GM19025 (cell line): ENCODE measurements around the gene RFESD.

ENCODE experiments used
- ATAC-seq: cut with Tn5 transposase; IDR thresholded peaks from one replicate; pipeline ENCODE4 v1.9.1; 2021; ENCODE audit warnings: mild to moderate bottlenecking, low read depth, moderate library complexity; ENCODE audit not compliant: unreplicated experiment

Gene RFESD

DNA sequence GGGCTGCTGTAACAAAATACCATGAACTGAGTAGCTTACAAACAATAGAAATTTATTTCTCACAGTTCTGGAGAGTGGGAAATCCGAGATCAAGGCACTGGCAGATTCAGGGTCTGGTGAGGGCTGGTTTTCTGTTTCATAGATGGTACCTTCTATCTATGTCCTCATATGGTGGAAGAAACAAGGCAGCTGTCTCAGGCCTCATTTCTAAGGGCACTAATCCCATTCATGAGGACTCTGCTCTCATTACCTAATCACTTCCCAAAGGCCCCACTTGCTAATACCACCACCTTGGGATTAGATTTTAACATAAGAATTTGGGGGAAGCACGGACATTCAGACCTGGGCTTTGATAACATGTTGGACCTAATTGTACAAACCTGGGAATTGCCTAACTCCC, 13.5 kb downstream of the RFESD start:
- no peak for ATAC-seq

DNA sequence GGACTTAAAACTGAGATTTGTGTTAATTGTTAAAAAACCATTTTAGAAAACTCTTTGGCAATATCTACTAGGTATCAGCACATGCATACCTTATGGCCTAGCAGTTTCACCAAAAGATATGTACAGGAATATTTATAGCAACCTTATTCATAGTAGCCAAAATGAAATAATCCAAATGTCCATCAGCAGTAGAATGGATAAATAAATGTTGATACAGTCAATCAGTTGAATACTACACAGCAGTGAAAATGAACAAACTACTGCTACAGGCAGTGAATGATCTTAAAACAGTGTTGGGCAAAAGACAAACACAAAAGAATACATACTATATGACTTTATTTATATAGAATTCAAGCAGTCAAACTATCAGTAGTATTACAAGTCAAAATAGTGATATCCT, 16.4 kb downstream of the RFESD start:
- ATAC-seq: no peak

DNA sequence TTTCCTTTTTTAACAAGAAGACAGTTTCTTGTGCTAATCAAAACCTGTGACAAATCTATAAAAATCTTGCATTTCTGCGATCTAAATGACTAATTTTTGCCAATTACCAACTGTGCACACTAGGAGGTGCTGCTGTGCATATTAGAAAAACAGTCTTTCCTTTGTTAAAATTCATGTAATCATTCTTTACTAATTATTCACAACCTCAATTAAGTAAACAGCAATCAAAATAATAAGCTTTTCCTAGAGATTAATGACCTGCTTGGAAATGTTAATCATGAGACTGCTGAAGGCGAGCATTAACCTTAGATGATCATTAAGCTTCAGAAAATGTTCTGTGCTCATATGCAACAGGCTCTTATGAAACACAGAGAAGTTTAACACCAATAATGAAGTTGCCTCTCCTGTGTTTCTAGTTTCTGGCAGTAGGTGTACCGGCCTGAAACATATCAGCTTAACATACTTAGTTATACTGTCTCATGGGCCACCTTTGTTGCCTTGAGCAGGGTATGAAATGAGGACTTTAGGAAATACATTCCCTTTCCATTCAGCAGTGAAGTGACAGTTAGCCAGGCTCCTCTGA, 17.7 kb downstream of the RFESD start:
- ATAC-seq: no peak

DNA sequence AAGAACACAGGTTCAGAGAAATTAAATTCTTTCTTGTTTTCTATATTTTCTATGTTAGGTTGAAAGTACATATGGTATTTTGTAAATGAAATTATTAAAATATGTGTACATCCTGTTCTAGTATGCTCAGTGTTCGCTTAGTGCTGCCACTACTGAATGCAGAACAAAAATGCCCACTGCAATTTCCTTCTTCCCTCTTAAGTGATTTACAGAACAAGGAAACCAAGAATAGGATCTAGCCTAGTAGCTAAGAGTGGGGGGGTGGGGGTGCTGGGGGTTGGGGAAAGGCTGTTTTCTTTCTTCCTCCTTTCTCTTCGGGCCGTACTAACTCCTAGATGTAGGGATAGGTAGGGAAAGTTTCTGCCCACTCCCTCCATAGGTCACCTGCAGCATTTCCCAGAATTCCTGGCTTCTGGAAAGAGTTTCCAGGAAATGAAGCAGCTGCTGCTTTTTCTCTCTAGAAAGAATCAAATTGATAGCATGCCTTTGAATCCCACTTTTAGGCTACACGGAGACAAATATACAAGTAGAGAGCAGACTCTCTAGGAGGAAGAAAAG, 20.6 kb downstream of the RFESD start:
- no peak for ATAC-seq

DNA sequence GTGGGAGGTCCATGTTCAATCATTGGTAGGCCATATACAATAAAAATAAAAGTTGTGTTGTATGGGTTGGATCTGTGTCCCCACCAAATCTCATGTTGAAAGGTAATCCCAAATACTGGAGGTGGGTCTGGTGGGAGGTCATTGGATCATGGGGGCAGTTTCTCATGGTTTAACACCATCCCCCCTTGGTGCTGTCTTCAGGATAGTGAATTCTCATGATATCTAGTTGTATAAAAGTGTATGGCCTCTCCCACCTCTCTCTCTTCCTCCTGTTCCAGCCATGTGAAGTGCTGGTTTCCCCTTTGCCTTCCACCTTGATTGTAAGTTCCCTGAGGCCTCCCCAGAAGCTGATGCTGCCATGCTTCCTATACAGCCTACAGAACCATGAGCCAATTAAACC, 21.1 kb downstream of the RFESD start:
- ATAC-seq: no peak

DNA sequence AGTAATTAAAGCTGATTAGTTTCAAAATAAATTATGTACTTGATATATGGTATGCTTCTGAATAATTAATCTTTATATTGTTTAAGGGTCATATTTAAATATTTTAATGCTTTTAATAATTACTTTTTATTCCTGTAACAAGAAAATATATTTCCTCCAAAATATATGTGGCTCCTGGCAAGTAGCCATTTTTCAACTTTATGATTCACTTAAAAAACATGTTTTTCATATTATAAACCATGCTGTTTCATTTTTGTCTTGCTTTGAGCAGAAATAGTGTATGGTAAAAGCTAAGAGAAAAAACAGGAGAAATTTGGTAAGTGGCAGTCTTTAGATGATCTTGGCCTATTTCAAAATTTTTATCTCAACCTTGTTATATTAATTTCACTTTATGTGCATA, 21.6 kb downstream of the RFESD start:
- ATAC-seq: no peak

DNA sequence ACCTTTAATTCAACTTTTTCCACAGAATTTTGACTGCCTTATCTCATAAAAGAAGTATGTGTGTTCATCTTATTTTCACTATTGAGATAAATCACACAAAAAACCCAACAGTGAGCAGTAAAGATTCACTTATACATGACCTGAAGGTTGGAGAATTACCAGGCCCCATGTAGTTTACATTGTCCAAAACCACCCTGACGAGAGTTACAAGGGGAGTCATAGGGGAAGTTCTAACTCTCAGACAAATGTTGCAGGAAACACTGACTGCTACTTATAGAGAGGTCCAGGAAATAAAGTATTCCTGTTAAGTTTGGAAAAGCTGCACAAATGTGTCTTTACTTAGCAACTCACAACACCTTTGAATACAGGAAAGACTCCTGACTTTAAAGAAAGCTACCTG, 22.2 kb downstream of the RFESD start:
- no peak for ATAC-seq

DNA sequence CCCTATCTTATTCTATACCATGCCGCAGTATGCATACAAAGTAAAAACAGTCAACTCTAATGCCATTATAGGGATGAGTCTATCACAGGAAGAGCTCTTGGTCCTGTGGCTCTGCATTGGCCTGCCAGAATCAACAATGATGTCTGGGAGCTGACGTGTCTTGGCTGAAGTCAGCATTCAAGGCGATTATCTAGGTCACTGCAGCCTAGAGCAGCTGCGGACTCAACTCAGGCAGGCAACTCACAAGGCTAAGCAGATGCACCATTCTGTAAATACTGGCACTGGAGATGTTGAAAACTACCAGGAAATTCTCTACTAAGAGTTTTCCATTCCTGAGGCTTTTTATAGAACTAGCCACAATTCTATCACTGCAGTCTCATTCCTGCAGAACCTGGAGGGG, 23.0 kb downstream of the RFESD start:
- no peak for ATAC-seq

DNA sequence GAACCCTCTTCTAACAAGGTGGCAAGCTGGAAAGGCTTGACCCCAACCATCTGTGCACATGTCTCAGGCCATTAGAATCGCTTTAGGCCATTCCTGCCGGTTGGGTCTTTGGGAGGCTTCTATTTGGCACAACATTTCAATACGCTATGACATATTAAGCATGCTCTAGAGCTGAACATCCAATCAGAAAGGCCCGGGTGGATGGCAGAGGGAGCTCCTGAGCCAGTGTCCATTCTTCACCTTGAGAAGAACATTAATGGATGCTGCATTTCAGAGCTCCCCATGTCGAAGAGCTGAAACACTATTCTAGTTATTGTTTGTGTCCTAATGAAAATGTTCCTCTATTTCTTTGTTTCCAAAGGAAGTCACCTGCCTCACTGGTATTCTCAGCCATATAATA, 23.4 kb downstream of the RFESD start:
- ATAC-seq: no peak

DNA sequence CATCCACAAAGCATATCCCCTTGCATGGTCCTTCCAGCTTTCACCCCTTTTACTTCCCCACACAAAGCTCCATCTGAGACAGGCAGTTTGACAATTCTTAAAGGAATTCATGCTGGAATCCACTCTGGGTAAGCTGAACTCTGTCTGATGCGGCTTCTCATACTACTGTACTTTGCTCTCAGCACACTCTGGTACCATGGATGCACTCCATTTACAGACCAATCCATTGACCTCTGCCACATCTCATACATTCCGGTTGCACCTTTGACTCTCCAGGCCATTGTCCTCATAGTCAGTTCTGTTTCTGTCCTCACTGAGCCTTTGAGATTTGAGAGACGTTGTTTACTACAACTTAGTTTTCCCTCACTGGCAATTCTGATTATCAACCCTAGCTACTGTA, 24.0 kb downstream of the RFESD start:
- ATAC-seq: no peak

DNA sequence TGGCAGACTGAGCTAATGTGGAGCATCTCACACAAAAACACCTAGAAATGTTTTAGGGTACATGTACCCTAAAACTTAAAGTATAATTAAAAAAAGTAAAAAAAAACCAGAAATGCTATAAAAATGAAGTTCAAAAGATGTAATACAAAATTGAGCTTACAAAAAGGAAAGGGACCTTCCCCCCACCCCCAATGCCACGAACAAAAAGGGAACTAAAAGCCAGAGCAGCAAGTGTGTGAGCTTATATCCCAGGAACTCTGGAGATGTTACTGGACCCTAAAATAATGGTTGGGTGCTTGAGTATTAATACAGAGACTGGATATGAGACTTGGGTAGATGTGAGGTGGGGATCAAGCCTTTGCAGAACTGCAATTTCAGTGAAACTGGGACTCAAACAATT, 25.2 kb downstream of the RFESD start:
- no peak for ATAC-seq

DNA sequence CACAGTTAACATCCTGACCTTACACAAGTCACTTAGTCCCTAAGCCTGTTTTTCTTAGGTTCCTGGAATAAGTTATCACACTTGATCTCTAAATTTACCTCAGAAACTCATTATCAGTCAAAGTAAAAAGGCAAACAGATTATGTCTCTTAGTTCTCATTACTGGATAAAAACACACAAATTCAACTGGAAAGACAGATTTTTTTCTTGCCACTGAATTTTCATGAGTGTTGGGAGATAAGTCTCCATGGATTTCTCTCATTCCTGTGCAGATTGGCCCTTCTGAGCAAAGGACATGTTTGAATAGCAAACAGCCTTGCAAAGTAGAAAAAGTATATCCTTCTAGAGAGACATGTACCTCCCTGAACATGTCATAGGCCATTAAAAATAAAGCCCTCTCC, 26.1 kb downstream of the RFESD start:
- no peak for ATAC-seq

DNA sequence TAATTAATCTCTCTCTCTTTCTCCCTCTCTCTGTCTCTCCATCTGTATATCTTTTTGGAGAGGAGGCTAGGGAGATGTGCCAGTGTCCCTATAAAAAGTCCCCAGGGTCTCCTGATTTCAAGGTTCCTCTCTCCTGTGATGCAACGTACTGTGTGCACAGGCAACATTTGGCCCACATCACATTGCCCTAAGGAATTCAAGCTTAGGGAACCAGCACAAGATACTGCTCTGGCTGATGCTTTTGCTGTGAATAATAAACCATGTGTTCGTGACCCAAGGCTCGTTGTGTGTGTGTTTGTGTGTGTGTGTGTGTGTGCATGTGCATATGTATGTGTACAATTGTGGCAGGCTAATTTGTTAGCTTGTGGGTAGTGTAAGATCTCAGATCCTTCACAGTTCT, 26.5 kb downstream of the RFESD start:
- no peak for ATAC-seq

DNA sequence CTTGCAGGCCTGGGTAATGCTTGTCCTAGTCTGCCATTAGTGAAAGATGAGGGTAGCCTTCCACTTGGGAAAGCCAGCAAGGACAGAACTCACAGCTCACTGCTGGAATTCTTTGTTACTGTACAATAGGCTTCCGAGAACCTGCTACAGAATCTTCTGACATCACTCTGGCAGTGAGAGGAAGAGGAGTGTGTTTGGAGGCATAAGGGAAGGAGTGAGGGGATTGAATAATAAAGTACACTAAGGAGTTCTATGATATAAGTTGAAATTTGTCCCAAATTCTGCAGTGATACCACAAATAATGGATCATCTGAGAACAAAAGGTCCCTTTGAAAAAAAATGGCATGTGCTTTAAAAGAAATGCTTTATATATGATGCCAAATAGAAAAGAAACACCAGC, 36.3 kb downstream of the RFESD start, which contains the start of gene SPATA9:
Gene SPATA9, minus strand, starts transcription at position 101 of the 400 bp plus-strand sequence. CDS start 137 bp downstream, outside the sequence.
- ATAC-seq: no peak

DNA sequence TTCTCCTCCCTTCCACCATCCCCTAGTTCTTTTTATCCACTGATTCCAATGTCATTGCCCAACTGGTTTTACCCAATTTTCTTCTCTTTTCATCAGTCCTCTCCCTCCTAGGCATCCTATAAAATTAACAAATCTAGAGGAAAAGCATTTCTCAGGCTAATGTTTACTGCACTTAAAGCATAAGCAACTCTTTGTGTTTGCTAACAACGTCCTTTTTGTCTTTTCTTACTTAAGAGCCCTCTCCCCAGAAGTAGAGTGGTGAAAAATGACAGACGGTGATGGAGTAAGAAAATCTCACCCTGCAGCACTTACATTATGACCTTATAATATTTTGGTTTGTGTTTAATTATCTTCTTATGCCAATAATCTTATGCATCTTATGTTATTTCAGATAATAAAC, 37.8 kb downstream of the RFESD start:
- ATAC-seq: no peak

DNA sequence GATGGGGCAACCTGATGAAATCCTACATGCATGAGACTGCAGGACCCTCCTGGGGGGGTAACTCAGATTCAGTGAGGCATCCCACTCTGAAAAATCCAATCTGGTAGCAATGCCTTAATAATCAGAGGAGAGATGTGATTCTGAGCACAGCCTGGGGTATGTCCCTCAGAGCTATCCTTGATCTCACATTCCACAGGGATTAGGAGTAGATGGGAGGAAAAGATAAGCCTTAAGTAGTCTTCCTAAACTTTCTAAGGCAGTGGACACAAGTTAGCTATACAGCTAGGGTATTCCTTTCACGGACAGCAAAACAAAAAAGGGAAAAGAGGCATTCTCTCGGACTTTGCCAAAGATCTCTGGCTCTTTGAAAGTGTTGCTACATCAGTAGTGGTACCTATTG, 40.1 kb downstream of the RFESD start:
- ATAC-seq: no peak

DNA sequence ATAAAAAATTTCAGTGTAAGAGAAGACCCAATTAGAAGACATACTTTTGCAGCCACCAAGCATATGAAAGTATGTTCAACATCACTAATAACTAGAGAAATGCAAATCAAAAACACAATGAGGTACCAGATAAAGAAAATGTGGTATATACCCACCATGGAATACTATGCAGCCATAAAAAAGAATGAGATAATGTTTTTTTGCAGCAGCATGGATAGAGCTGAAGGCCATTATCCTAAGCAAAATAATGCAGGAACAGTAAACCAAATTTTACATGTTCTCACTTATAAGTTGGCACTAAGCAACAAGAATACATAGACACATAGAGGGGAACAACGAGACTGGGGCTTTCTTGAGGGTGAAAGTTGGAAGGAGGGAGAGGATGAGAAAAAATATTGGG, 43.1 kb downstream of the RFESD start:
- no peak for ATAC-seq

DNA sequence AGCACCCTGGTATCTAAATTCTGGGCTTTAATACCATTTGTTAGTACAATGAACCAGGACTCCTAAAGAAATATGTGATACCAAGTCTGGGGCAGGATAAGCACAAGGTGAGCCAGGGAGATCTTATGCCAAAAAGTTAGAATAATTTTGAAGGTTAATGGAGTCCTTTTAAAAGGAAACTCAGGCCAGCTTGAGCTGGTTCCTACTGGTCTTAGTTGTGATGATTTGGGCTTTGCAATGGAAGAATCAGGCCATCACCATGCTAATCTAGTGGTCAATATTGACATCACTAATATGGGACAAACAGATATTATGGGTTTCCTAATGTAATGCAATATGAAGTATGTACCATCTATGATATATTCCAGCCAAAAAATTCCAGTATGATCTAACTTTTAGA, 43.8 kb downstream of the RFESD start:
- no peak for ATAC-seq

DNA sequence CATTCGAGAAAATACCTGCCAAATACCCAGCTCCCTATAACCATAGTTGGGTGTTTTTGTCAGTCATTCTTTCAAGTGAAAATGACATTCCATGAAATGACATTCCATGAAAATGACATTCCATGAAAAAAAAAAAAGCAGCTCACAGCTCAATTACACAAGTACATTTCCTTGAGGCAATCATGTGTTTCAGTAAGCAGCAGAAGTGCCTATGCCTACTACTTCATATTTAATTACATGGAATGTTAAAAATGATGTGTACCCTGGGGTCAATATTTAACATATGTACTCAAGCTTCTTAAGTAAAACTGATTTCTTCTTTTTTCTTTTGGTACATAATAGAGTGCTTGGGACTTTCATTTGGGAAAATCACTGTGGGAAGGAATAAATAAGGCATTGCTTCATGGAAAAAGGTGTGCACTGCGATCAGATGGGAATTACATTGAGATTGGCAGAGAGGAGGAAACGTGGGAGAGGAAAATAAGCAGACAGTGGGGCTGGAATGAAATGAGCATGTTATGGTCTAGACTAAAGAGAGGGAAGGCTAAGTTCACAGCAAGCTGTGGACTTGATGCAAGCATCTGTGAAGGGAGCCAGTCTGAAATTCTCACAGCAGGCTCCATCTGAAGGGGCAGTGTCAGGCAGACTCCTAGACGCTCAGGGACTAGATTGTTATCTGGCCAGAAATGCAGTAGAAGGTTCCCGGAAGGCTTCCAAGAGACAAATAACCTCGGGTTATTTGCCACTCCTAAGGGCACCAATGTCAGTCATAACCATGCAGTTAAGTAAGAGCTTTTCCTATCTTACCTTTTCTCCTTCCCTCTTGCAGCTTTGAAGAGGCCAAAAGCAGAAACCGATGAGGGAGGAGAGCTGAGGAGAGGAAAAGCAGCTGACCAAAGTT, 51.5 kb downstream of the RFESD start:
- ATAC-seq: no peak

DNA sequence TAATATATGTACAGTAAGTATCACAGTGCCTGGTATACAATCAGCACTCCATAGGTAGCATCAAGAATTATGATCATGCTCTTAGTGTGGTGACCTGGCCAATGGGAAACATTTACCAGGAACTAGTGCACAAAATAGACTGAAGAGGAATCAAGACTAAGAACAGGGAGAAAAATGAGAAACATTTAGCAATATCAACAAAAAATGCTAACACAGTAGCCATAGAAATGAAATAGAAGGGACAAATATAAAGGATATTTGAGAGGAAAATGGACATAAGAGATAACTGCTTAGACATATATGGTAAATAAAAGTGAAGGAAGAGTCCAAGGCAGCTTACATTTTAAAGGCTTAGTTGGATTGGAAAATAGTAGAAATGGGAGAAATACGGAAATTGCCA, 52.8 kb downstream of the RFESD start:
- no peak for ATAC-seq

DNA sequence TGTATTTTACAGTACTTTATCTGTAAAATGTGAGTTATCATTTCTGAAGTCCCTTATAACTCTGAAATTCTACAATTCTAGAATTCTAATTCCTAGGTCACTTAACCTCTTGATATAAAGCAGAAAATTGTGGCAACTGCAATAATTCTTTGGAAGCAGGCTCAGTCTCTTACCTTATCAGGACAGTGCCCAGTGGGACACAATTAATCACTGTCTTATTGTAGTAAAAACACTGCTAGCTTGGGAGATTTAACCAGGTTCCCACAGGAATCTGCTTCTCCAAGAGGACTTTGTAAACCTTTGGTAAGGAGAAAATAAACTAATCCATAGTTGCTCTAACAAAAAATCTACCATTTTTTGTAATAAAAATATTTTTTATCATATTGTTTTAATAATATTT, 54.5 kb downstream of the RFESD start:
- ATAC-seq: no peak

DNA sequence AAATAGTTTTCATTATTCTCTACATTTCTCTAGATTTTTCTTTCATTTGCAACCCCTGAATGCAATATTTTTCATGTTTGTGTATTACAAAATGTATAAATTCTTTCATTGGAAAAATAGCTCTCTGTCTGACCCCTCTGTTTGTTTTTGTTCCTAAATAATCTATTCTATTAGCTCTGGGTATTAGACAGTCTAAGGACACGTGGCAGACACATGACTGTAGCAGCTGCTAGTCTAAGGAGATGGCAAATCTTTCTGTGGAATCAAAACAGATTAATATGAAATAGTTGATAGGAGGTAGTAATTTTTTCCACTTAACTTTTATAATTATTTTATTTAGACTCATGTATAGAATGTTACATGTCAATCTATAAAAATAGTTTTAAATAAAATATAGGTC, 57.6 kb downstream of the RFESD start:
- no peak for ATAC-seq
